ENCODE data around the gene SMIM32.

Gene SMIM32

GRCh38 chr5:136191304-136192014 is 1.5 kb downstream of the SMIM32 start:
- H3K9me3 ChIP-seq (ENCODE audit: severe bottlenecking) = no peaks in the 10 kb centered on the region
- H3K27me3 ChIP-seq (ENCODE audit: insufficient read depth, poor library complexity, severe bottlenecking) = peaks cover 40% of the 10 kb centered on the region
- H3K27ac ChIP-seq (ENCODE audit: poor library complexity, severe bottlenecking) = no peak overlapping the region
- peaks cover 11% of the 10 kb centered on the region for H3K36me3 ChIP-seq (ENCODE audit: low read depth)
- H3K4me3 ChIP-seq (ENCODE audit: severe bottlenecking) = peak overlapping the region; percentile 13
- peak; percentile 53 for ATAC-seq (ENCODE audit: low read depth)
- TF ChIP-seq, protein P1, sequence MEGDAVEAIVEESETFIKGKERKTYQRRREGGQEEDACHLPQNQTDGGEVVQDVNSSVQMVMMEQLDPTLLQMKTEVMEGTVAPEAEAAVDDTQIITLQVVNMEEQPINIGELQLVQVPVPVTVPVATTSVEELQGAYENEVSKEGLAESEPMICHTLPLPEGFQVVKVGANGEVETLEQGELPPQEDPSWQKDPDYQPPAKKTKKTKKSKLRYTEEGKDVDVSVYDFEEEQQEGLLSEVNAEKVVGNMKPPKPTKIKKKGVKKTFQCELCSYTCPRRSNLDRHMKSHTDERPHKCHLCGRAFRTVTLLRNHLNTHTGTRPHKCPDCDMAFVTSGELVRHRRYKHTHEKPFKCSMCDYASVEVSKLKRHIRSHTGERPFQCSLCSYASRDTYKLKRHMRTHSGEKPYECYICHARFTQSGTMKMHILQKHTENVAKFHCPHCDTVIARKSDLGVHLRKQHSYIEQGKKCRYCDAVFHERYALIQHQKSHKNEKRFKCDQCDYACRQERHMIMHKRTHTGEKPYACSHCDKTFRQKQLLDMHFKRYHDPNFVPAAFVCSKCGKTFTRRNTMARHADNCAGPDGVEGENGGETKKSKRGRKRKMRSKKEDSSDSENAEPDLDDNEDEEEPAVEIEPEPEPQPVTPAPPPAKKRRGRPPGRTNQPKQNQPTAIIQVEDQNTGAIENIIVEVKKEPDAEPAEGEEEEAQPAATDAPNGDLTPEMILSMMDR (IDR thresholded peaks at IDR 0.05; ENCODE audit: poor library complexity, severe bottlenecking) = no peak
- no peak for DNase-seq (ENCODE audit: low spot score)
- no peaks in the 10 kb centered on the region for H3K4me1 ChIP-seq (ENCODE audit: insufficient read depth, poor library complexity, severe bottlenecking)

- Histone ChIP-seq H3K27ac (ENCODE audit: poor library complexity, severe bottlenecking) (no peak overlapping the region), H3K9me3 (ENCODE audit: severe bottlenecking) (no peaks in the 10 kb centered on the region), H3K36me3 (ENCODE audit: low read depth) (peaks cover 11% of the 10 kb centered on the region), H3K4me3 (ENCODE audit: severe bottlenecking) (no peak overlapping the region), H3K27me3 (ENCODE audit: insufficient read depth, poor library complexity, severe bottlenecking) (peaks cover 40% of the 10 kb centered on the region), H3K4me1 (ENCODE audit: insufficient read depth, poor library complexity, severe bottlenecking) (no peaks in the 10 kb centered on the region)
- TF ChIP-seq, protein P1 (IDR thresholded peaks at IDR 0.05; ENCODE audit: poor library complexity, severe bottlenecking) = no peak
- no peak for ATAC-seq (ENCODE audit: low read depth)
- no peak for DNase-seq (ENCODE audit: low spot score)
Observed at GRCh38 chr5:136190904-136191303, 2.1 kb downstream of the SMIM32 start.

DNA sequence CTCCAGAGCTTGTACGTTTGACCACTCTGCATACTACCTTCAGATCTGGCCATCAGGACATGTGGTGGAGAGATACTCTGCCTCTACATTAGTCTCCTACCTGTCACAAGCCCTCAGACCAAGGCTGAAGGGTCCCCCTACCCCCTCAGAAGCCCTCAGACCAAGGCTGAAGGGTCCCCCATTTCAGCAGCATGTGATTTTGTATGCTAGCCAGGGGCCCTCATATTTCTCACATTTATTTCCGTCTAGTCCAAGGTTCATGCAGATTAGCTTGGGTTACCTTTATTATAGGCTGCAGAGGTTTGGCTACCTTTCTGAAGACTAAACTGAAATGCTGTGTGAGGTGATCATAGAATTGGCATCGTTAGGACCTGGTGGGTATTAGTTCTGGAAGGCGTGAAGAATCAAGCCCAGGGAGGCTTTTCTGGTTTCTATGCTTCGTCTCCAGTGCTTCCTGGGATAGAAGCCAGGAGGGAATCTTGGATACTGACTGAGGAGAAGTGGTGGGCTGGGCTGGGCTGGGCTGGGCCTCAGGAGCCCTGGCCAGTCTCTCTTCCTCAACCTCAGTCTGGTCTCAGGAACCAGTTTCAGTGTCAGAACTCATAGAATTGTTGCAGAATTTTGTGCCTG is 2.8 kb downstream of the SMIM32 start:
- DNase-seq (ENCODE audit: low spot score) = no peak
- H3K27me3 ChIP-seq (ENCODE audit: insufficient read depth, poor library complexity, severe bottlenecking) = peaks cover 40% of the 10 kb centered on the region

GRCh38 chr5:136188859-136189258 is 4.1 kb downstream of the SMIM32 start:
- ATAC-seq (ENCODE audit: low read depth) (no peak), DNase-seq (ENCODE audit: low spot score) (no peak)
- Histone ChIP-seq H3K27ac (ENCODE audit: poor library complexity, severe bottlenecking) (no peak overlapping the region), H3K4me3 (ENCODE audit: severe bottlenecking) (no peak overlapping the region), H3K27me3 (ENCODE audit: insufficient read depth, poor library complexity, severe bottlenecking) (peaks cover 32% of the 10 kb centered on the region), H3K4me1 (ENCODE audit: insufficient read depth, poor library complexity, severe bottlenecking) (no peaks in the 10 kb centered on the region), H3K9me3 (ENCODE audit: severe bottlenecking) (no peaks in the 10 kb centered on the region), H3K36me3 (ENCODE audit: low read depth) (peaks cover 11% of the 10 kb centered on the region)
- TF ChIP-seq, protein P1 (IDR thresholded peaks at IDR 0.05; ENCODE audit: poor library complexity, severe bottlenecking) = no peak

More for the DNA sequence above, 2.8 kb downstream of the SMIM32 start:
- Histone ChIP-seq H3K36me3 (ENCODE audit: low read depth) (peaks cover 11% of the 10 kb centered on the region), H3K27ac (ENCODE audit: poor library complexity, severe bottlenecking) (no peak overlapping the region), H3K4me3 (ENCODE audit: severe bottlenecking) (no peak overlapping the region), H3K4me1 (ENCODE audit: insufficient read depth, poor library complexity, severe bottlenecking) (no peaks in the 10 kb centered on the region), H3K9me3 (ENCODE audit: severe bottlenecking) (no peaks in the 10 kb centered on the region)
- TF ChIP-seq, protein P1 (IDR thresholded peaks at IDR 0.05; ENCODE audit: poor library complexity, severe bottlenecking) = no peak
- no peak for ATAC-seq (ENCODE audit: low read depth)

DNA sequence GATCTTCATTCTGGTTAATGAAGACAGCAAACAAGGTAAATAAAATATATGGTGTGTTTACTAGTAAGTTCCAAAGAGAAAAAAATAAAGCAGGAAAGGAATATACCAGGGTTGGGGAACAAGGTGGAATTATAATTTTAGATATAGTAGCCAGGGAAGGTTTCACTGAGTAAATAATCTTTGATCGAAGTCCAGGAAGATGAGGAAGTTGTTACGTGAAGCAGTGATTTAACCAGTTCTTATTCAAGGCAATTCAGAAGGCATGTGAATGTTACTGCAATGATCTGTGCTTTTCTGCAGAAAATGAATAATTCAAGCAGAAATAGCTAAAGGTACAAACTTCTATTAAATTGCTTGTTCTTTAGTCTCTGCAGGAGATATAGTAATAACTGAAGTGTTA is 6.2 kb downstream of the SMIM32 start:
- no peak overlapping the region for H3K27ac ChIP-seq (ENCODE audit: poor library complexity, severe bottlenecking)
- no peak for ATAC-seq (ENCODE audit: low read depth)
- H3K36me3 ChIP-seq (ENCODE audit: low read depth) = peaks cover 15% of the 10 kb centered on the region
- TF ChIP-seq, protein P1 (IDR thresholded peaks at IDR 0.05; ENCODE audit: poor library complexity, severe bottlenecking) = no peak
- no peak for DNase-seq (ENCODE audit: low spot score)
- peaks cover 11% of the 10 kb centered on the region for H3K27me3 ChIP-seq (ENCODE audit: insufficient read depth, poor library complexity, severe bottlenecking)
- no peaks in the 10 kb centered on the region for H3K9me3 ChIP-seq (ENCODE audit: severe bottlenecking)
- H3K4me3 ChIP-seq (ENCODE audit: severe bottlenecking) = no peak overlapping the region
- H3K4me1 ChIP-seq (ENCODE audit: insufficient read depth, poor library complexity, severe bottlenecking) = no peaks in the 10 kb centered on the region
